SJCRH30 (cell line): Measurements from ENCODE around the gene TMEM59L. TPM values are rescaled to one million over a fixed set of nuclear protein-coding genes. Genes with fewer than 3 reads are reported as not detected.

ENCODE experiments used
- total RNA-seq: library from RNA; depleted of rRNA; stranded (reverse); fragments of >200 nt; shearing (Covaris generic); gene quantifications from 2 replicates; pipeline ENCODE4 v1.2.3, GENCODE V29; 2014; rRNA removed

The TMEM59L gene
- total RNA-seq, 1 experiment from 2014 or later, result not detected

Other genes with a start within 250 kb of the TMEM59L start
- gene GDF15, start 226.7 kb upstream of the TMEM59L start, total RNA-seq, result 17.5 and 27.1 TPM in 2 replicates
- gene LRRC25, start 215.2 kb upstream of the TMEM59L start, total RNA-seq, result not detected in 2 replicates
- gene SSBP4, start 193.5 kb upstream of the TMEM59L start, total RNA-seq, result 63.0 and 73.0 TPM in 2 replicates
- gene ISYNA1, start 174.7 kb upstream of the TMEM59L start, total RNA-seq, result 7.4 and 7.5 TPM in 2 replicates
- 9.1 and 10.1 TPM in 2 replicates for gene ELL, start 90.8 kb upstream of the TMEM59L start, total RNA-seq
- gene FKBP8, start 69.3 kb upstream of the TMEM59L start, total RNA-seq, result 86.8 and 88.3 TPM in 2 replicates
- 71.0 and 75.8 TPM in 2 replicates for gene KXD1, start 55.0 kb upstream of the TMEM59L start, total RNA-seq
- 1,236 and 1,352 TPM in 2 replicates for gene UBA52, start 41.0 kb upstream of the TMEM59L start, total RNA-seq
- gene REX1BD, start 24.1 kb upstream of the TMEM59L start, total RNA-seq, result 24.8 TPM in 2 replicates
- gene CRLF1, start 6.1 kb upstream of the TMEM59L start, total RNA-seq, result 20.6 and 22.1 TPM in 2 replicates
- 0.87 and 1.1 TPM in 2 replicates for gene KLHL26, start 24.2 kb downstream of the TMEM59L start, total RNA-seq
- 2.4 and 3.5 TPM in 2 replicates for gene CRTC1, start 70.8 kb downstream of the TMEM59L start, total RNA-seq
- not detected in 2 replicates for gene COMP, start 178.4 kb downstream of the TMEM59L start, total RNA-seq
- 50.4 and 53.0 TPM in 2 replicates for gene UPF1, start 219.1 kb downstream of the TMEM59L start, total RNA-seq